Tibial nerve (tissue), 4 donors: ENCODE results near the gene RAMP1.

Experiments
- EP300 ChIP-seq, 2 donors: sonication (generic); formaldehyde crosslinking; IDR thresholded peaks; one replicate each; pipeline ENCODE4 v1.6.1; 2017; ENCODE audit warnings: antibody characterized with exemption in 2 of 2, mild to moderate bottlenecking in 1 of 2
- POLR2A ChIP-seq, 2 donors: fragments of 450-650 bp; IDR thresholded peaks; one replicate each; pipeline ENCODE4 v1.6.1; 2017; ENCODE audit warnings: antibody characterized with exemption in 2 of 2, mild to moderate bottlenecking in 2 of 2, moderate library complexity in 2 of 2
- TF ChIP-seq, protein P1 (sequence below), 5 experiments: fragments of 200-600 bp in 3 of 5; fragments of 450-650 bp in 2 of 5; sonication (generic) in 3 of 5; IDR thresholded peaks; one replicate each; pipeline ENCODE4 v1.5.1; 2016 to 2019; ENCODE audit warnings: antibody characterized with exemption in 5 of 5, mild to moderate bottlenecking in 3 of 5, moderate library complexity in 2 of 5

DNA sequence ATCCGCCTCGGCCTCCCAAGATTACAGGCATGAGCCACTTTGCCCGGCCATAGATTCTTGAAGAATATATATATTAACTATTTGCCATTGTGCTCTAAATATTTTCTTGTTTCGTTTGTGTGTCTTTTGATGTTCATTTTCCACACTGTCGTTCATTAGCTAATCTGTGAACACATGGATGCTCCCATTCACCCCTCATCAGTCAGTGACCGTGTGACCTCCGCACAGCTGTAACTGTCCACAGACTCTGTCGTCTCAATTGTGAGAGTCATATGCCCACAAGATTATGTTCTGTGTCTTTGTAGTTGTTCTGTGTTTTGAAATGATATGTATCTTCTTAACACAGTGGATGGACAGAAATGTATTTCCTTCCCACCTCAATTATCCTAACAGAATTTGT lies 29.6 kb downstream of the RAMP1 start:
- TF ChIP-seq, protein P1, sequence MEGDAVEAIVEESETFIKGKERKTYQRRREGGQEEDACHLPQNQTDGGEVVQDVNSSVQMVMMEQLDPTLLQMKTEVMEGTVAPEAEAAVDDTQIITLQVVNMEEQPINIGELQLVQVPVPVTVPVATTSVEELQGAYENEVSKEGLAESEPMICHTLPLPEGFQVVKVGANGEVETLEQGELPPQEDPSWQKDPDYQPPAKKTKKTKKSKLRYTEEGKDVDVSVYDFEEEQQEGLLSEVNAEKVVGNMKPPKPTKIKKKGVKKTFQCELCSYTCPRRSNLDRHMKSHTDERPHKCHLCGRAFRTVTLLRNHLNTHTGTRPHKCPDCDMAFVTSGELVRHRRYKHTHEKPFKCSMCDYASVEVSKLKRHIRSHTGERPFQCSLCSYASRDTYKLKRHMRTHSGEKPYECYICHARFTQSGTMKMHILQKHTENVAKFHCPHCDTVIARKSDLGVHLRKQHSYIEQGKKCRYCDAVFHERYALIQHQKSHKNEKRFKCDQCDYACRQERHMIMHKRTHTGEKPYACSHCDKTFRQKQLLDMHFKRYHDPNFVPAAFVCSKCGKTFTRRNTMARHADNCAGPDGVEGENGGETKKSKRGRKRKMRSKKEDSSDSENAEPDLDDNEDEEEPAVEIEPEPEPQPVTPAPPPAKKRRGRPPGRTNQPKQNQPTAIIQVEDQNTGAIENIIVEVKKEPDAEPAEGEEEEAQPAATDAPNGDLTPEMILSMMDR (IDR thresholded peaks at IDR 0.05) = no peak
- TF ChIP-seq EP300 (IDR thresholded peaks at IDR 0.05) (no peak), POLR2A (IDR thresholded peaks at IDR 0.05) (no peak)
